CD8-positive, alpha-beta memory T cell (primary cell): ENCODE data around the gene SLC35E4. TPM values are rescaled to one million over a fixed set of nuclear protein-coding genes. Genes with fewer than 3 reads are reported as not detected.

Experiments
- CTCF ChIA-PET: fragments of 350-600 bp; sonication (Branson Sonifier 250); formaldehyde crosslinking; loops from one replicate; lab custom pipeline; 2021; ENCODE audit warnings: antibody characterized with exemption; lab: Charles Lee
- POLR2A ChIA-PET: fragments of 350-600 bp; sonication (Branson Sonifier 250); formaldehyde crosslinking; loops from one replicate; lab custom pipeline; 2021; ENCODE audit warnings: antibody characterized with exemption; lab: Charles Lee
- DNase-seq, 5 donors: peaks; one replicate each; pipeline versions ENCODE4 v3.0.0 to v3.0.0-alpha.2; 2020 to 2022; ENCODE audit warnings: mixed read lengths in 1 of 5
- H3K27ac ChIP-seq: one replicate; pipeline ENCODE4 v1.7.0; 2013; ENCODE audit warnings: low read depth, mild to moderate bottlenecking, low read length, moderate library complexity
- H3K27me3 ChIP-seq: 2 replicates; pipeline ENCODE4 v1.7.0; 2013; ENCODE audit warnings: low read length, mild to moderate bottlenecking; ENCODE audit not compliant: insufficient read depth, poor library complexity, severe bottlenecking
- H3K36me3 ChIP-seq: 2 replicates; pipeline ENCODE4 v1.7.0; 2013; ENCODE audit warnings: mild to moderate bottlenecking, low read length, moderate library complexity; ENCODE audit not compliant: insufficient read depth
- H3K4me1 ChIP-seq: 2 replicates; pipeline ENCODE4 v1.7.0; 2013; ENCODE audit warnings: mild to moderate bottlenecking, low read length, moderate library complexity; ENCODE audit not compliant: insufficient read depth
- H3K4me3 ChIP-seq: 2 replicates; pipeline ENCODE4 v1.7.0; 2013; ENCODE audit warnings: mild to moderate bottlenecking, low read length
- H3K9me3 ChIP-seq: 2 replicates; pipeline ENCODE4 v1.7.0; 2013; ENCODE audit warnings: mild to moderate bottlenecking, low read length
- H3K27ac Mint-ChIP-seq, 8 donors: one replicate each; pipeline ENCODE4 v1.8.0; 2020 to 2021; ENCODE audit warnings: mixed read lengths in 8 of 8, mild to moderate bottlenecking in 6 of 8, inconsistent platforms in 3 of 8, moderate library complexity in 3 of 8
- H3K27me3 Mint-ChIP-seq, 2 donors: one replicate each; pipeline ENCODE4 v1.8.0; 2020 to 2021; ENCODE audit warnings: mixed read lengths in 2 of 2, mild to moderate bottlenecking in 1 of 2, moderate library complexity in 1 of 2
- H3K36me3 Mint-ChIP-seq, 3 donors: one replicate each; pipeline ENCODE4 v1.8.0; 2020 to 2021; ENCODE audit warnings: mixed read lengths in 3 of 3, inconsistent platforms in 1 of 3, mild to moderate bottlenecking in 1 of 3
- H3K4me1 Mint-ChIP-seq, 3 donors: one replicate each; pipeline ENCODE4 v1.8.0; 2020 to 2021; ENCODE audit warnings: mixed read lengths in 3 of 3, inconsistent platforms in 1 of 3, mild to moderate bottlenecking in 1 of 3
- H3K4me3 Mint-ChIP-seq, 7 donors: one replicate each; pipeline ENCODE4 v1.8.0; 2020 to 2021; ENCODE audit warnings: mixed read lengths in 7 of 7, mild to moderate bottlenecking in 6 of 7, moderate library complexity in 4 of 7, inconsistent platforms in 2 of 7
- H3K9me3 Mint-ChIP-seq, 5 donors: one replicate each; pipeline ENCODE4 v1.8.0; 2020 to 2022; ENCODE audit warnings: mixed read lengths in 5 of 5, mild to moderate bottlenecking in 3 of 5, moderate library complexity in 2 of 5, inconsistent platforms in 1 of 5
- polyA plus RNA-seq: library from polyadenylated mRNA; unstranded; fragments of 300-500 nt; fragmentation: Illumina TruSeq; gene quantifications from one replicate; pipeline ENCODE4 v1.2.3, GENCODE V29; 2021
- total RNA-seq, 2 experiments: library from RNA; stranded (reverse); gene quantifications; one replicate each; pipeline ENCODE4 v1.2.3, GENCODE V29; 2021

SLC35E4 gene
- total and polyA plus RNA-seq, 3 experiments from 2014 or later: 3.3 to 8.4 (median 7.1) TPM

- DNase-seq: no peak
- Mint-ChIP-seq H3K27ac (peak overlapping the region in 1 of 8 donors; percentile 55), H3K9me3 (no peaks in the 10 kb centered on the region), H3K36me3 (peaks cover 0 to 21% (median 4%) of the 10 kb centered on the region in 3 donors), H3K27me3 (no peaks in the 10 kb centered on the region), H3K4me1 (peaks cover 4 to 17% (median 5%) of the 10 kb centered on the region in 3 donors), H3K4me3 (no peak overlapping the region)
- no peaks in the 10 kb centered on the region for H3K27me3 ChIP-seq
- H3K27ac ChIP-seq: no peak overlapping the region
- H3K9me3 ChIP-seq: no peaks in the 10 kb centered on the region
- no peaks in the 10 kb centered on the region for H3K36me3 ChIP-seq
- ChIA-PET CTCF (no interaction called here), POLR2A (no interaction called here)
- H3K4me1 ChIP-seq: no peaks in the 10 kb centered on the region
- H3K4me3 ChIP-seq: no peak overlapping the region
Observed at GRCh38 chr22:30654361-30654760, 18.8 kb downstream of the SLC35E4 start.

- H3K27ac Mint-ChIP-seq: no peak overlapping the region
- H3K36me3 Mint-ChIP-seq: peaks cover 0 to 31% (median 10%) of the 10 kb centered on the region in 3 donors
- no peak for DNase-seq
- no peaks in the 10 kb centered on the region for H3K9me3 Mint-ChIP-seq
- Histone ChIP-seq H3K4me1 (no peaks in the 10 kb centered on the region), H3K4me3 (no peak overlapping the region), H3K27me3 (no peaks in the 10 kb centered on the region), H3K36me3 (no peaks in the 10 kb centered on the region), H3K9me3 (no peaks in the 10 kb centered on the region), H3K27ac (no peak overlapping the region)
- no peaks in the 10 kb centered on the region for H3K27me3 Mint-ChIP-seq
- no peak overlapping the region for H3K4me3 Mint-ChIP-seq
- ChIA-PET CTCF (interaction anchor here (0.9 kb wide), 1 partner anchor 21 kb away, joined by 4 read pairs; no protein-coding TSS in a partner anchor), POLR2A (interaction anchor here (0.6 kb wide), 1 partner anchor 12 kb away, joined by 4 read pairs; no protein-coding TSS in a partner anchor)
- peaks cover 3 to 23% (median 4%) of the 10 kb centered on the region in 3 donors for H3K4me1 Mint-ChIP-seq
Observed at GRCh38 chr22:30655532-30655931, 20.0 kb downstream of the SLC35E4 start.

DNA sequence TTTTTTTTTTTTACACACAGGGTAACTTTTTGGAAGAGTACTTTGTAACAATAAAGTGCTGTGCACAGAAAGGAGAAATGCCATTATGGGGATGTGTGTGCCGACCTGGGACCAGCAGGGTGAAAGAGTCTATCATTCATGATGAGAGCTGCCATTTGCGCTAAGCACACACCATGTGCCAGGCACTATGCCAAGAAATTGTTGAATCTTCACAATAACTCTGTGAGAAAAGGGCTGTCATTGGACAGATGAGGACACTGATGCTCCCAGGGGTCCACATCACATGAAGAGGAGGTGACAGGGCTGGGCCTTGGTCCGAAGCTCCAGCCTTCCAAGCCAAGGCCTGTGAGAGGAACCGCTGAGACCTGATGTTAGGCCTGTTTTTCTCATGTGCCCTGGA, 26.5 kb downstream of the SLC35E4 start:
- H3K27ac Mint-ChIP-seq: peak overlapping the region in 1 of 8 donors; percentile 65
- ChIA-PET CTCF (interaction anchor here (3.0 kb wide), 1 partner anchor 27 kb away, joined by 10 read pairs; the partner anchor contains the start of gene SLC35E4), POLR2A (no interaction called here)
- Histone ChIP-seq H3K27ac (no peak overlapping the region), H3K4me1 (peaks cover 12% of the 10 kb centered on the region), H3K9me3 (no peaks in the 10 kb centered on the region), H3K36me3 (no peaks in the 10 kb centered on the region), H3K27me3 (no peaks in the 10 kb centered on the region), H3K4me3 (no peak overlapping the region)
- peaks cover 0 to 61% (median 22%) of the 10 kb centered on the region in 3 donors for H3K36me3 Mint-ChIP-seq
- DNase-seq: no peak
- H3K9me3 Mint-ChIP-seq: no peaks in the 10 kb centered on the region
- peaks cover 20 to 48% (median 30%) of the 10 kb centered on the region in 3 donors for H3K4me1 Mint-ChIP-seq
- no peaks in the 10 kb centered on the region for H3K27me3 Mint-ChIP-seq
- no peak overlapping the region for H3K4me3 Mint-ChIP-seq

- Mint-ChIP-seq H3K27ac (peak overlapping the region in 1 of 8 donors; percentile 42), H3K36me3 (peaks cover 0 to 56% (median 22%) of the 10 kb centered on the region in 3 donors), H3K4me1 (peaks cover 25 to 53% (median 41%) of the 10 kb centered on the region in 3 donors), H3K4me3 (peak overlapping the region in 1 of 7 donors; percentile 52), H3K27me3 (no peaks in the 10 kb centered on the region), H3K9me3 (no peaks in the 10 kb centered on the region)
- Histone ChIP-seq H3K27ac (no peak overlapping the region), H3K27me3 (no peaks in the 10 kb centered on the region), H3K4me1 (peaks cover 20% of the 10 kb centered on the region), H3K36me3 (no peaks in the 10 kb centered on the region), H3K9me3 (no peaks in the 10 kb centered on the region), H3K4me3 (no peak overlapping the region)
- ChIA-PET POLR2A (no interaction called here), CTCF (interaction anchor here (0.9 kb wide), 1 partner anchor 30 kb away, joined by 3 read pairs; no protein-coding TSS in a partner anchor)
- no peak for DNase-seq
Observed at GRCh38 chr22:30664798-30665197, 29.2 kb downstream of the SLC35E4 start.

DNA sequence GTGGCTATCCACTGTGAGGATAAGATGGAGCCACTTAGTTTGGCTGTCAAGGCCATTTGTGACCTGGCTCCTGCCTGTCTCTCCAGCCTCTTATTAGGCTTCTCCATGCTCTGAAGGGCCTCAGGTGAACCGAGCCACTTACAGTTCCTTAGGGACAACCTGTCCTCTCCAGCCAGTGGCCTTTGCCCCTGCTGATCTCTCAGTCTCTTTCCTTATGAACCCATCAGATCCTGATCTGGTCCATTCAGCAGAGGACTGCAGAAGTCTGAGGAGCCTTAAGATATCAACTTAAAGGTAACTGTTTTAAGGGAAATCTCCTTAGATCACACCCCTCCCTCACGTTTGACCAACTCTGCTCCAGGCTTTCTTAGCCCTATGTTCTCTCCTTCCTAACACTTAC, 29.7 kb downstream of the SLC35E4 start:
- CTCF ChIA-PET: no interaction called here
- peaks cover 0 to 52% (median 19%) of the 10 kb centered on the region in 3 donors for H3K36me3 Mint-ChIP-seq
- peak overlapping the region in 3 of 7 donors; percentile 0 to 96 (median 18) for H3K4me3 Mint-ChIP-seq
- no peak overlapping the region for H3K27ac ChIP-seq
- H3K27ac Mint-ChIP-seq: peak overlapping the region in 1 of 8 donors; percentile 10
- POLR2A ChIA-PET: no interaction called here
- H3K4me1 Mint-ChIP-seq: peaks cover 25 to 49% (median 41%) of the 10 kb centered on the region in 3 donors
- no peaks in the 10 kb centered on the region for H3K27me3 Mint-ChIP-seq
- H3K9me3 ChIP-seq: no peaks in the 10 kb centered on the region
- H3K4me3 ChIP-seq: no peak overlapping the region
- no peaks in the 10 kb centered on the region for H3K27me3 ChIP-seq
- no peaks in the 10 kb centered on the region for H3K9me3 Mint-ChIP-seq
- peaks cover 20% of the 10 kb centered on the region for H3K4me1 ChIP-seq
- no peaks in the 10 kb centered on the region for H3K36me3 ChIP-seq
- no peak for DNase-seq

- no peak overlapping the region for H3K4me3 ChIP-seq
- ChIA-PET CTCF (no interaction called here), POLR2A (no interaction called here)
- H3K36me3 ChIP-seq: no peaks in the 10 kb centered on the region
- peaks cover 20% of the 10 kb centered on the region for H3K4me1 ChIP-seq
- H3K27me3 ChIP-seq: no peaks in the 10 kb centered on the region
- peak overlapping the region; percentile 18 to 96 (median 89) for H3K4me3 Mint-ChIP-seq
- peak overlapping the region in 5 of 8 donors; percentile 32 to 89 (median 40) for H3K27ac Mint-ChIP-seq
- H3K4me1 Mint-ChIP-seq: peaks cover 23 to 47% (median 38%) of the 10 kb centered on the region in 3 donors
- DNase-seq: no peak
- peaks cover 0 to 48% (median 16%) of the 10 kb centered on the region in 3 donors for H3K36me3 Mint-ChIP-seq
- H3K9me3 ChIP-seq: no peaks in the 10 kb centered on the region
- no peaks in the 10 kb centered on the region for H3K27me3 Mint-ChIP-seq
- H3K27ac ChIP-seq: no peak overlapping the region
- H3K9me3 Mint-ChIP-seq: no peaks in the 10 kb centered on the region
Observed at GRCh38 chr22:30665786-30666185, 30.2 kb downstream of the SLC35E4 start.

GRCh38 chr22:30667107-30667493, 31.5 kb downstream of the SLC35E4 start:
- peak overlapping the region; percentile 84 for H3K27ac ChIP-seq
- DNase-seq: no peak
- H3K4me3 Mint-ChIP-seq: peak overlapping the region; percentile 89 to 98 (median 95)
- H3K4me3 ChIP-seq: peak overlapping the region; percentile 96
- peak overlapping the region; percentile 52 to 97 (median 94) for H3K27ac Mint-ChIP-seq
- no peaks in the 10 kb centered on the region for H3K9me3 ChIP-seq
- H3K4me1 Mint-ChIP-seq: peaks cover 23 to 42% (median 38%) of the 10 kb centered on the region in 3 donors
- CTCF ChIA-PET: interaction anchor here (1.0 to 2.0 kb wide), 2 partner anchors 31 to 416 kb away, joined by 3 to 14 read pairs; partner anchors contain the start of gene SLC35E4
- POLR2A ChIA-PET: interaction anchor here (0.7 to 1.6 kb wide), 3 partner anchors 31 to 302 kb away, joined by 4 read pairs; partner anchors contain the start of genes MORC2, SLC35E4 and TUG1
- no peaks in the 10 kb centered on the region for H3K36me3 ChIP-seq
- H3K36me3 Mint-ChIP-seq: peaks cover 0 to 38% (median 14%) of the 10 kb centered on the region in 3 donors
- H3K27me3 Mint-ChIP-seq: no peaks in the 10 kb centered on the region
- no peaks in the 10 kb centered on the region for H3K27me3 ChIP-seq
- H3K4me1 ChIP-seq: peaks cover 20% of the 10 kb centered on the region
- no peaks in the 10 kb centered on the region for H3K9me3 Mint-ChIP-seq
